Neural cell (in vitro differentiated cells): ENCODE data around the gene IQCK. TPM values are rescaled to one million over a fixed set of nuclear protein-coding genes. Genes with fewer than 3 reads are reported as not detected.

Experiments used
- H2AFZ ChIP-seq: fragments of 200-600, 300-800 bp; sonication (generic), shearing (Covaris generic); 2 replicates; pipeline ENCODE4 v1.6.0; 2014; ENCODE audit warnings: low read depth, mild to moderate bottlenecking, antibody characterized with exemption, low read length, moderate library complexity
- H3F3A ChIP-seq: fragments of 200-600 bp; shearing (Covaris generic); 2 replicates; pipeline ENCODE4 v1.6.1; 2016; ENCODE audit warnings: mild to moderate bottlenecking, moderate library complexity, mixed read lengths, antibody characterized with exemption, low read length; ENCODE audit not compliant: insufficient read depth, poor library complexity, severe bottlenecking
- H3K27ac ChIP-seq: fragments of 200-600, 300-800 bp; sonication (generic), shearing (Covaris generic); 2 replicates; pipeline ENCODE4 v1.5.1; 2014; ENCODE audit warnings: mild to moderate bottlenecking, low read length, moderate library complexity
- H3K27me3 ChIP-seq: fragments of 300-800, 200-600 bp; sonication (generic), shearing (Covaris generic); 2 replicates; pipeline ENCODE4 v1.6.0; 2014; ENCODE audit warnings: mild to moderate bottlenecking, low read depth, low read length, moderate library complexity; ENCODE audit not compliant: insufficient read depth
- H3K36me3 ChIP-seq: fragments of 300-800, 200-600 bp; sonication (generic), shearing (Covaris generic); 2 replicates; pipeline ENCODE4 v1.5.1; 2014; ENCODE audit warnings: mild to moderate bottlenecking, antibody characterized with exemption, low read length, moderate library complexity; ENCODE audit not compliant: insufficient read depth
- H3K4me2 ChIP-seq: fragments of 300-800, 200-600 bp; sonication (generic), shearing (Covaris generic); 2 replicates; pipeline ENCODE4 v1.6.0; 2014; ENCODE audit warnings: mild to moderate bottlenecking, low read length
- H3K4me3 ChIP-seq: fragments of 300-800, 200-600 bp; sonication (generic), shearing (Covaris generic); 2 replicates; pipeline ENCODE4 v1.5.1; 2014; ENCODE audit warnings: mild to moderate bottlenecking, low read length, moderate library complexity
- H3K79me2 ChIP-seq: fragments of 200-600 bp; shearing (Covaris generic); replicated peaks from 2 replicates; pipeline ENCODE4 v1.6.0; 2014; ENCODE audit warnings: mild to moderate bottlenecking, low read length, moderate library complexity; ENCODE audit not compliant: insufficient read depth
- H3K9ac ChIP-seq: fragments of 300-800, 200-600 bp; sonication (generic), shearing (Covaris generic); 2 replicates; pipeline ENCODE4 v1.6.1; 2016; ENCODE audit warnings: mild to moderate bottlenecking, low read length, mixed read lengths
- H3K9me2 ChIP-seq: fragments of 200-600 bp; shearing (Covaris generic); 2 replicates; pipeline ENCODE4 v1.6.1; 2016; ENCODE audit warnings: mild to moderate bottlenecking, low read length, mixed read lengths; ENCODE audit not compliant: insufficient read depth
- H3K9me3 ChIP-seq: fragments of 200-600, 300-800 bp; sonication (generic), shearing (Covaris generic); 2 replicates; pipeline ENCODE4 v1.6.1; 2016; ENCODE audit warnings: mild to moderate bottlenecking, mixed run types, low read length, moderate library complexity, mixed read lengths
- H4K20me1 ChIP-seq: fragments of 200-600 bp; shearing (Covaris generic); 2 replicates; pipeline ENCODE4 v1.6.1; 2016; ENCODE audit warnings: mild to moderate bottlenecking, mixed run types; ENCODE audit not compliant: insufficient read depth
- CTCF ChIP-seq: fragments of 450-650 bp; IDR thresholded peaks from 2 replicates; pipeline ENCODE4 v1.5.1; 2014; ENCODE audit warnings: antibody characterized with exemption, mild to moderate bottlenecking, moderate library complexity; ENCODE audit not compliant: poor library complexity, severe bottlenecking
- EP300 ChIP-seq: fragments of 450-650 bp; conservative IDR thresholded peaks from 2 replicates; pipeline ENCODE4 v1.6.1; 2014; ENCODE audit warnings: antibody characterized with exemption, mild to moderate bottlenecking, moderate library complexity; ENCODE audit not compliant: poor library complexity, severe bottlenecking
- EZH2 ChIP-seq: fragments of 200-600, 300-800 bp; shearing (Covaris generic), sonication (generic); IDR thresholded peaks from 2 replicates; pipeline ENCODE4 v1.6.1; 2014; ENCODE audit warnings: antibody characterized with exemption, low read length, borderline replicate concordance, mild to moderate bottlenecking; ENCODE audit not compliant: insufficient read depth, poor library complexity, severe bottlenecking
- MXI1 ChIP-seq: fragments of 450-650 bp; conservative IDR thresholded peaks from 2 replicates; pipeline ENCODE4 v1.6.1; 2014; ENCODE audit warnings: antibody characterized with exemption, mild to moderate bottlenecking; ENCODE audit not compliant: poor library complexity, severe bottlenecking
- RAD21 ChIP-seq: fragments of 450-650 bp; conservative IDR thresholded peaks from 2 replicates; pipeline ENCODE4 v1.6.1; 2014; ENCODE audit warnings: antibody characterized with exemption, mild to moderate bottlenecking, moderate library complexity
- REST ChIP-seq: IDR thresholded peaks from 2 replicates; pipeline ENCODE4 v1.6.1; 2012; ENCODE audit warnings: borderline replicate concordance
- SMC3 ChIP-seq: fragments of 450-650 bp; conservative IDR thresholded peaks from 2 replicates; pipeline ENCODE4 v1.6.1; 2014; ENCODE audit warnings: antibody characterized with exemption, mild to moderate bottlenecking, moderate library complexity; ENCODE audit not compliant: poor library complexity
- TAF1 ChIP-seq: IDR thresholded peaks from 2 replicates; pipeline ENCODE4 v1.6.1; 2012; ENCODE audit warnings: low read depth
- polyA plus RNA-seq: library from polyadenylated mRNA; depleted of rRNA; stranded (reverse); fragments of >200 nt; gene quantifications from 2 replicates; pipeline ENCODE4 v1.2.3, GENCODE V29; 2014
- small RNA-seq, 3 experiments: library from RNA; depleted of rRNA; stranded (forward); fragments of <200 nt; gene quantifications; one replicate each; pipeline ENCODE3, GENCODE V24; 2012

The IQCK gene
- polyA plus RNA-seq, 1 donor from 2014 or later: 10.2 TPM

DNA sequence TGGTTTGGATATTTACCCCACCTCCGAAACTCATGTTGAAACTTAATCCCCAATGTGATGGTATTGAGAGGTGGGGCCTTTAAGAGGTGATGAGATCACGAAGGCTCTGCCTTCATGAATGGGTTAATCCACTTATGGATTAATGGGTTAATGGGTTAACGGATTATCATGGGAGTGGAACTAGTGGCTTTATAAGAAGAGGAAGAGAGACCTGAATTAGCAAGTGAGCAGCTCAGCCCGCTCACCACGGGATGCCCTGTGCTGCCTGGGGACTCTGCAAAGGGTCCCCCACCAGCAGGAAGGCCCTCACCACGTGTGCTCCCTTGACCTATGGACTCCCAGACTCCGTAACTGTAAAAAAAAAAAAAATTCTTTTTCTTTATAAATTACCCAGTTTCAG, 183.1 kb downstream of the IQCK start:
- Histone ChIP-seq H3K27me3 (no peaks in the 10 kb centered on the region), H2AFZ (no peak overlapping the region), H3K4me3 (no peak overlapping the region), H3K9me2 (no peaks in the 10 kb centered on the region), H3K9me3 (no peaks in the 10 kb centered on the region), H3F3A (no peaks in the 10 kb centered on the region), H3K27ac (no peak overlapping the region), H3K79me2 (no peaks in the 10 kb centered on the region), H4K20me1 (no peaks in the 10 kb centered on the region), H3K9ac (no peak overlapping the region), H3K36me3 (no peaks in the 10 kb centered on the region), H3K4me2 (no peak overlapping the region)
- TF ChIP-seq SMC3 (no peak), EZH2 (no peak)

DNA sequence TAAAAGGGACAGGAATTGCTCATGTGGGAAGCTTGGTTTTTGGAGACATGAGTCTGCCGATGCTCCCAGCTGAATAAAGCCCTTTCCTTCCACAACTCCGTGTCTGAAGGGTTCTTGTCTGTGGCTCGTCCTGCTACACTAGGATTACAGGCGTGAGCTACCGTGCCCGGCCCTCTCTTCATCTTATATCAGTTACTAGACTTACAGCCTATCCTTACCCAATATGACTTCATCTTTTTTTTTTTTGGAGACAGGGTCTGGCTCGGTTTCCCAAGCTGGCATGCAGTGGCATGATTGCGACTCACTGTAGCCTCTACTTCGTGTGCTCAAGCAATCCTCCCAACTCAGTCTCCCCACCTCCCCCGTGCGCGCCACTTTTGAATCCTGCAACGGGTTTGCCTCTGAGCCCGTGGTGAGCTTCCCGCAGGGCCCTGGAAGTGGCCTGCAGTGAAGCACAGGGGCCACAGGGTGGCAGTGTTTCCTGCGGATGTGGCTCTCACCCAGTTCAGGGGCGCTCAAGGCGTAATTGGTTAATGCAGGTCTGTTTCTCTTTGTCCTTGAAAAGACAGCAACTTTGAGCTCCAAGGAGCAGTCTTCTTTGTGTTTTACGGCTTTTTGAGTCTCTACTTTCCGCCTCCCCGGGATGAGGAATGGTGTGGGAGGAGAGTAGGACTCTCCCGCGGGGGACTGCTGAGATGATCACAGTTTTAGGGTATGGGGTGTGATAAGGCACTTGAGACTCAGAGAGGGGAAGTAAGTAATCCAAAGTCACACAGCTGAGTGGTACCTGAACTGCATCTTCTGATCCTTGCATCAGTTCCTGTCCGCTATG, 189.3 kb downstream of the IQCK start:
- no peaks in the 10 kb centered on the region for H3K36me3 ChIP-seq
- peak overlapping the region; percentile 74 for H2AFZ ChIP-seq
- no peaks in the 10 kb centered on the region for H3K9me3 ChIP-seq
- no peak overlapping the region for H3K9ac ChIP-seq
- H3K79me2 ChIP-seq: no peaks in the 10 kb centered on the region
- TF ChIP-seq EP300 (no peak), REST (no peak), SMC3 (peak; percentile 100), MXI1 (no peak), RAD21 (peak; percentile 99), CTCF (peak; percentile 98), EZH2 (no peak), TAF1 (no peak)
- H3K27me3 ChIP-seq: no peaks in the 10 kb centered on the region
- no peak overlapping the region for H3K27ac ChIP-seq
- H4K20me1 ChIP-seq: no peaks in the 10 kb centered on the region
- no peak overlapping the region for H3K4me2 ChIP-seq
- no peak overlapping the region for H3K4me3 ChIP-seq
- H3K9me2 ChIP-seq: no peaks in the 10 kb centered on the region
- H3F3A ChIP-seq: no peaks in the 10 kb centered on the region

Small RNA genes lying within 50 kb of the gene (small RNA-seq; reads per million reads assigned to genes)
- gene LARP7P2: 0 reads per million in 3 experiments

Other genes with a start within 250 kb of the IQCK start
- 74.7 and 76.6 TPM in 2 replicates for gene GDE1, start 196.2 kb upstream of the IQCK start, polyA plus RNA-seq
- 38.4 and 40.3 TPM in 2 replicates for gene CCP110, start 194.3 kb upstream of the IQCK start, polyA plus RNA-seq
- gene VPS35L, start 162.6 kb upstream of the IQCK start, polyA plus RNA-seq: 29.8 and 30.2 TPM in 2 replicates
- 37.4 and 40.1 TPM in 2 replicates for gene KNOP1, start within 50 bp of the IQCK start, polyA plus RNA-seq
- 21.9 and 25.4 TPM in 2 replicates for gene GPRC5B, start 166.6 kb downstream of the IQCK start, polyA plus RNA-seq